ENCODE results near the gene OPCML.

GRCh38 chr11:133191931-133192330 lies 340.4 kb downstream of the OPCML start:
- TF ChIP-seq EZH2 (IDR thresholded peaks at IDR 0.05; ENCODE audit: low read depth) (no peak), CTCF (conservative IDR thresholded peaks at IDR 0.05) (no peak)

All from PC-9 (cell line).